ENCODE data around the gene PSMA6.

DNA sequence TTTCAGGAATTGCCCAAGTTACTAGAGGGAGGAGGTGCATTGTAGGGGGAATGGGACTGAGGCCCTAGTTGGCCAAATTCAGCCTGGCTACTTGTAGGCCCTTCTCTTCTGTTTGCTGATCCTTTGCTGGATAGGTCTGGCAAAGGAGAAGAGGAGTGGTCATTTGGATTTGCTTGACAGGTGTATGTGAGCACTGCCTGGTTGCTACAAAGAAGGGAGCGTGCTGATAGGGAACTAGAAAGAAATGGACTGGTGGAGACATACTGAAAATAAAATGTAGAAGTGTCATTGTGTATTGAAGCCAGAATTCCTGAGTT is 3.6 kb downstream of the PSMA6 start:
- TF ChIP-seq POLR2A (IDR thresholded peaks at IDR 0.05; ENCODE audit: low read length) (no peak), GATA1 (IDR thresholded peaks at IDR 0.05; ENCODE audit: low read depth, low read length) (no peak)

Measured in erythroblast (primary cell).